IMR-90 (cell line): ENCODE results near the gene MARS2. TPM values are rescaled to one million over a fixed set of nuclear protein-coding genes. Genes with fewer than 3 reads are reported as not detected.

Experiments
- ATAC-seq: fragments of 200-7000 bp; cut with Tn5 transposase; 2 replicates; pipeline ENCODE4 v1.9.1; 2020; ENCODE audit warnings: low read depth, mild to moderate bottlenecking, moderate library complexity
- BruUV-seq: library from RNA; stranded (reverse); fragments of 400-500 nt; replicated peaks from 2 replicates; lab custom pipeline; 2021; lab: Mats Ljungman, UMichigan
- CTCF ChIA-PET: fragments of 300-600 bp; formaldehyde crosslinking; extraction: SDS; loops from one replicate; lab custom pipeline; 2021; ENCODE audit warnings: antibody characterized with exemption; lab: Yijun Ruan, JAX
- POLR2A ChIA-PET: fragments of 300-600 bp; sonication (Branson Sonifier 250); formaldehyde crosslinking; loops from one replicate; lab custom pipeline; 2022; ENCODE audit warnings: antibody characterized with exemption; ENCODE audit not compliant: unreplicated experiment; lab: Charles Lee
- DNase-seq: peaks from one replicate; pipeline ENCODE4 v3.0.0; 2013
- H2AFZ ChIP-seq: replicated peaks from 2 replicates; pipeline ENCODE3; 2013; ENCODE audit warnings: low read length, mild to moderate bottlenecking; ENCODE audit not compliant: poor library complexity
- H2AK5ac ChIP-seq: 2 replicates; pipeline ENCODE4 v1.6.1; 2013; ENCODE audit warnings: low read depth, low read length, inconsistent platforms
- H2AK9ac ChIP-seq: replicated peaks from 2 replicates; pipeline ENCODE3; 2013; ENCODE audit warnings: mild to moderate bottlenecking, low read depth, low read length, moderate library complexity; ENCODE audit not compliant: poor library complexity
- H2BK120ac ChIP-seq: 2 replicates; pipeline ENCODE4 v1.6.1; 2013; ENCODE audit warnings: low read depth, low read length, inconsistent platforms
- H2BK15ac ChIP-seq: 3 replicates; pipeline ENCODE4 v1.6.1; 2013; ENCODE audit warnings: low read depth, low read length, inconsistent platforms
- H2BK20ac ChIP-seq: 2 replicates; pipeline ENCODE4 v1.6.1; 2013; ENCODE audit warnings: low read depth, mild to moderate bottlenecking, inconsistent platforms, low read length, moderate library complexity
- H2BK5ac ChIP-seq: 2 replicates; pipeline ENCODE4 v1.6.1; 2013; ENCODE audit warnings: mild to moderate bottlenecking, low read depth, low read length, inconsistent platforms; ENCODE audit not compliant: poor library complexity, severe bottlenecking
- H3K14ac ChIP-seq: replicated peaks from 2 replicates; pipeline ENCODE4 v1.6.1; 2013; ENCODE audit warnings: low read depth, low read length, inconsistent platforms
- H3K18ac ChIP-seq: 2 replicates; pipeline ENCODE4 v1.6.1; 2013; ENCODE audit warnings: low read depth, low read length, control low read depth
- H3K23ac ChIP-seq: 2 replicates; pipeline ENCODE4 v1.6.1; 2013; ENCODE audit warnings: low read depth, low read length, inconsistent platforms
- H3K27ac ChIP-seq: 2 replicates; pipeline ENCODE4 v1.5.1; 2013; ENCODE audit warnings: mild to moderate bottlenecking, control low read depth, low read length; ENCODE audit not compliant: insufficient read depth
- H3K27me3 ChIP-seq: 2 replicates; pipeline ENCODE4 v1.6.1; 2013; ENCODE audit warnings: low read length; ENCODE audit not compliant: control insufficient read depth, insufficient read depth
- H3K36me3 ChIP-seq: 2 replicates; pipeline ENCODE4 v1.6.1; 2013; ENCODE audit warnings: low read length, mixed read lengths; ENCODE audit not compliant: control insufficient read depth, insufficient read depth
- H3K4ac ChIP-seq: 2 replicates; pipeline ENCODE4 v1.6.1; 2013; ENCODE audit warnings: low read depth, low read length, inconsistent platforms
- H3K4me1 ChIP-seq: 2 replicates; pipeline ENCODE4 v1.6.1; 2013; ENCODE audit warnings: low read length, mixed read lengths; ENCODE audit not compliant: control insufficient read depth, insufficient read depth
- H3K4me2 ChIP-seq: 2 replicates; pipeline ENCODE4 v1.6.1; 2013; ENCODE audit warnings: low read depth, mild to moderate bottlenecking, control low read depth, low read length, moderate library complexity
- H3K4me3 ChIP-seq: 2 replicates; pipeline ENCODE4 v1.5.1; 2013; ENCODE audit warnings: low read depth, mild to moderate bottlenecking, control low read depth, low read length, moderate library complexity; ENCODE audit not compliant: insufficient read depth
- H3K56ac ChIP-seq: 2 replicates; pipeline ENCODE4 v1.6.1; 2013; ENCODE audit warnings: low read length, inconsistent platforms; ENCODE audit not compliant: insufficient read depth; ENCODE audit errors: extremely low read depth
- H3K79me1 ChIP-seq, 2 experiments: 2 replicates each; pipeline ENCODE4 v1.6.1; 2013; ENCODE audit warnings: low read length in 2 of 2, inconsistent platforms in 1 of 2, low read depth in 1 of 2
- H3K9ac ChIP-seq: 2 replicates; pipeline ENCODE4 v1.6.1; 2013; ENCODE audit warnings: low read depth, low read length, control low read depth
- H3K9me1 ChIP-seq: 2 replicates; pipeline ENCODE4 v1.6.1; 2013; ENCODE audit warnings: low read length, inconsistent platforms; ENCODE audit not compliant: insufficient read depth
- H3K9me3 ChIP-seq: 2 replicates; pipeline ENCODE4 v1.6.1; 2013; ENCODE audit warnings: low read length; ENCODE audit not compliant: control insufficient read depth, insufficient read depth
- H4K20me1 ChIP-seq: 2 replicates; pipeline ENCODE4 v1.6.1; 2013; ENCODE audit warnings: low read length, inconsistent platforms; ENCODE audit not compliant: insufficient read depth
- H4K5ac ChIP-seq: 2 replicates; pipeline ENCODE4 v1.6.1; 2013; ENCODE audit warnings: mild to moderate bottlenecking, low read depth, low read length, control low read depth
- H4K8ac ChIP-seq, 2 experiments: 2 replicates each; pipeline ENCODE4 v1.6.1; 2013; ENCODE audit warnings: low read depth in 2 of 2, low read length in 2 of 2, control low read depth in 1 of 2, inconsistent platforms in 1 of 2
- H4K91ac ChIP-seq: 2 replicates; pipeline ENCODE4 v1.6.1; 2013; ENCODE audit warnings: low read depth, low read length, inconsistent platforms; ENCODE audit not compliant: insufficient read depth
- CHD1 ChIP-seq: IDR thresholded peaks from 2 replicates; pipeline ENCODE4 v1.6.1; 2012; ENCODE audit warnings: low read depth, low read length, improper control_type of control experiment
- ELK1 ChIP-seq: fragments of 150-350 bp; IDR thresholded peaks from 2 replicates; pipeline ENCODE4 v1.6.1; 2016; ENCODE audit warnings: low read depth, mild to moderate bottlenecking, low read length, moderate library complexity, borderline replicate concordance
- RAD21 ChIP-seq: IDR thresholded peaks from 2 replicates; pipeline ENCODE4 v1.6.1; 2012; ENCODE audit warnings: low read length, improper control_type of control experiment
- WGBS, 2 experiments: methylation state at CpG; one replicate each; pipeline versions ENCODE4 v1.1.5 to v1.1.7; 2013; ENCODE audit warnings: missing lambda C conversion rate in 2 of 2; ENCODE audit not compliant: insufficient read length in 1 of 2; ENCODE audit errors: extremely low coverage in 2 of 2; 5-methylcytosine and 5-hydroxymethylcytosine counted together
- dilution Hi-C: fragments of 300-500 bp; cut with HindIII; formaldehyde crosslinking; loops from one replicate; pipeline ENCODE4 v1.14.3; 2018; ENCODE audit warnings: low sequenced_read_pairs; ENCODE audit not compliant: unreplicated experiment
- in situ Hi-C: fragments of 300-500 bp; cut with MboI; formaldehyde crosslinking; loops from 3 replicates; pipeline ENCODE4 v1.14.3; 2019; ENCODE audit warnings: low sequenced_read_pairs, inconsistent platforms, mixed read lengths
- intact Hi-C: fragments of 100-400 bp; cut with micrococcal nuclease; formaldehyde crosslinking; loops from 2 replicates; pipeline ENCODE4 v1.10.0; 2022
- polyA plus RNA-seq, 3 experiments: library from polyadenylated mRNA; depleted of rRNA; stranded (reverse); fragments of >200 nt; gene quantifications; 2 replicates each; pipeline ENCODE4 v1.2.3, GENCODE V29; 2012; ENCODE audit warnings: low replicate concordance in 1 of 3
- total RNA-seq: library from RNA; depleted of rRNA; stranded (reverse); fragments of >200 nt; gene quantifications from 2 replicates; pipeline ENCODE4 v1.2.3, GENCODE V29; 2012

Gene MARS2
- total and polyA plus RNA-seq, 2 of the 4 experiments (the other 2 are of a cell fraction) = 3.4 to 3.8 TPM

DNA sequence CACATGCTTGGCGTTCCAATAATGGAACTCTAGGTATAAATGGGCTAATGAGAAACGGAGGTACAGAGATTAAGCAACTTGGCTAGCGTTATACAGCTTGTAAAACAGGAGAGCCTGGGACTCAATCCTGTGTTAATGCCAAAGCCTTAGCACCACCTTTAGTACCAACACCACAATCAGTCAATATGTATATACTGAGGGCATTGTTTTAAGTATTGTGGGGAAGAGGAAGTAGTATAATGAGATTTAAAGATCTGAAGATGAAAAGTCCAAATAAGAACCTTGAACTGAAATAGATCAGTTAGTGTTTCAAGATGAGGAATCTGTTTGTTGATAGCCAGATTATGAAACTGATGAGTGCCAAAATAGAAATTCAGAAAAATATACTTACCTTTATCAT, 8.1 kb downstream of the MARS2 start:
- Histone ChIP-seq H3K4me1 (peaks cover 2% of the 10 kb centered on the region; the same call in 1 of the 2 replicates), H4K91ac (no peak overlapping the region), H2AK9ac (no peak overlapping the region), H3K9me3 (no peaks in the 10 kb centered on the region), H2BK120ac (no peak overlapping the region), H3K4ac (no peak overlapping the region), H2AFZ (no peak overlapping the region), H3K27ac (no peak overlapping the region), H2BK20ac (no peak overlapping the region), H3K23ac (no peak overlapping the region), H3K9ac (no peak overlapping the region), H3K9me1 (peaks cover 9% of the 10 kb centered on the region), H3K18ac (no peak overlapping the region), H3K79me1 (peaks cover 22 to 34% of the 10 kb centered on the region in 2 experiments), H4K8ac (no peak overlapping the region), H3K4me3 (no peak overlapping the region), H2BK5ac (no peak overlapping the region), H4K20me1 (peaks cover 7% of the 10 kb centered on the region; the same call in 1 of the 2 replicates), H2BK15ac (no peak overlapping the region), H3K4me2 (no peak overlapping the region), H3K27me3 (no peaks in the 10 kb centered on the region), H3K36me3 (peaks cover 2% of the 10 kb centered on the region; the same call in 1 of the 2 replicates), H4K5ac (no peak overlapping the region), H3K14ac (no peak overlapping the region), H2AK5ac (no peak overlapping the region), H3K56ac (no peak overlapping the region)
- CTCF ChIA-PET = no interaction called here
- ATAC-seq = no peak
- no TSS peak for BruUV-seq
- dilution Hi-C loops (no loop called here), intact Hi-C loops (no loop called here), in situ Hi-C loops (no loop called here)
- no peak for TF ChIP-seq RAD21
- TF ChIP-seq ELK1 = no peak
- no peak for TF ChIP-seq CHD1
- DNase-seq = no peak
- no CpG with 5 or more reads among the region's 3 CpGs for WGBS, 2 experiments
- POLR2A ChIA-PET = no interaction called here
